IPS-18c (cell line): Measurements from ENCODE around the gene IL3.

Source experiments
- H3K4me3 ChIP-seq: 2 replicates; pipeline ENCODE4 v1.7.0; 2013; ENCODE audit warnings: low read depth, mild to moderate bottlenecking, low read length, moderate library complexity; ENCODE audit not compliant: insufficient read depth
- H3K9me3 ChIP-seq: one replicate; pipeline ENCODE4 v1.6.1; 2013; ENCODE audit warnings: mild to moderate bottlenecking, low read length, moderate library complexity; ENCODE audit not compliant: control insufficient read depth, insufficient read depth

The IL3 gene

DNA sequence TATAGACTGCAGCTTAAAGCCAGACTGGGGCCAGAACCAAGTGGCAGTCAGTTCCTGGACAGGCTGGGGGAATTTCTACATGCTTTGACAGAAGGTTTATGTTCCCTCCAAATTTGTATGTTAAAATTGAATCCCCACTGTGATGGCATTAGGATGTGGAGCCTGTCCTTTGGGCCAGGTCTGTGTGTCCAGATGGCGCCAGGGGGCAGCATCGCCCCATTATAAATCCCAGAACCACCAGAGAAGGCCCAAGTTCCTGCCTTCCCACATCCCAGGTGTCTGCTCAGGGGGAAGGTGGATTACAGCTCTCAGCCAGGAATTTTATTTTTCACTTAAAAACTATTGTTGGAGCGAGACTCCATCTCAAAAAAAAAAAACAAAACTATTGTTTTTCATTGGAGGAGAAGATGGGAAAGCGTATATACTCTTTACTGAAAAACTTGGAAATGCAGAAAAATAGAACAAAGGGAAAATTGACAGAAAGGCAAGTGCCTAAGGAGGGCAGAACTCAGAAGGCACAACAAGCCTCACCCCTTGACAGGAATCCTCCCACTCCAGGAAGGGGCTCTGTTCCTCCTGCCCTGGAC is 5.0 kb downstream of the IL3 start:
- no peaks in the 10 kb centered on the region for H3K9me3 ChIP-seq
- H3K4me3 ChIP-seq: no peak overlapping the region

- no peaks in the 10 kb centered on the region for H3K9me3 ChIP-seq
- no peak overlapping the region for H3K4me3 ChIP-seq
These were observed 5.7 kb downstream of the IL3 start for GRCh38 chr5:132065951-132066701.

- no peak overlapping the region for H3K4me3 ChIP-seq
- no peaks in the 10 kb centered on the region for H3K9me3 ChIP-seq
These were observed 6.4 kb downstream of the IL3 start for GRCh38 chr5:132066871-132067270.

DNA sequence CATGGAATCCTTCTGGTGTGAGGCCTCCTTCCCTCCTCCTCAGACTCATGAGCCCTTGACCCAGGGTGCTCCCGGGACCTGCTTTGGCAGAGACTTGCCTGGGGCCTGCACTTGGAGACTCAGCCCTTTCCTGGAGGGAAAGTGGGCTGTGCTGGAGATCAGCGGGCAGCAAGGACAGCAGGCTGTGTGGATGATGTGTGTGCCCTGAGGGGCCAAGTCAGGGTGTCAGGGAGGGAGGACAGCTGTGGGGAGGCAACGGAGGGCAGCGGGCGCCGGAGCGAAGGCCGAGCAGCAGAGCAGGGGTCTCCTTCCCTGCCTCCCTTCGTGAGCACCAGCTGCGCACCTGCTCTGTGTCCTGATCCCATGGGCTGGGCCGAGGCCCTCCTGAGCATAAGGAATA is 7.0 kb downstream of the IL3 start:
- Histone ChIP-seq H3K4me3 (no peak overlapping the region), H3K9me3 (no peaks in the 10 kb centered on the region)

DNA sequence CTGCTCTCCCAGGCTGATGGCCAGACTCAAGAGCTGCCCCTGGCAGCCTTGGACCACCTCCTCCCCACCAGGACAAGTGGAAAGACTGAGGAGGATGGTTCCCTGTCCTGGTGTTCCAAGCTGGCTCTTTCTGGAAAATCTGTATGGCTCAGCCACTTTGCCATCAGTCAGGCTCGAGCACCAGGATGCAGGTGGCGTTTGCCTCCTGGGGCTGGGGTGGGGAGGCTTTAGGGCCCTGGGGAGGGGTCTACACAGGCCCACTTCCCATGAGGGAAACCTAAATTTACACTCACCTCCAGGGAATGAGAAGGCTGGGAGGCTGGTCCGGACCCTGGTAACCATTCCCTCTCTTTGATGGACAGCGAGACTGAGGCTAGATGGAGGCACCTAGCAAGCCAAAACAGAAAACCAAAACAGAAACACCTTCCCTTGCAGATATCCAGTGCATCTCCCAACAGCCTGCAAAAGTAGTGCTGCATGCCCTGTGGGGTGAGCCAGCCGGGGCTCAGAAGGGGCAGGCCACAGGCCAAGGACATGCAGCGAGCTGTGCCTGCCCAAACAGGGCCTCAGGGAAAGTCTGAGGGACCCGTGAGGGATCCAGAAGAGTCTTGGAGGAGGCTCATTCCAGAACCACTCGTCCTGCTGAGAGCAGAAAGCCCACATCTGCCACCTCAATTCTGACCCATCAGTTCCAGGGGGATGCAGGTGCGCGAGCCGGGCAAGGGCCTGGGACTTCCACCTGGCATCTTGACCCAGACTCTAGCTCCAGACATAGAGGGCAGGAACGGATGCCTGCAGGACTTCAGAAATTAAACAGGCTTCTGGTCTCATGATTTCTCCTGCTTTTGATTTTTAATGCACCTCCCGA is 7.7 kb downstream of the IL3 start:
- no peaks in the 10 kb centered on the region for H3K9me3 ChIP-seq
- no peak overlapping the region for H3K4me3 ChIP-seq

DNA sequence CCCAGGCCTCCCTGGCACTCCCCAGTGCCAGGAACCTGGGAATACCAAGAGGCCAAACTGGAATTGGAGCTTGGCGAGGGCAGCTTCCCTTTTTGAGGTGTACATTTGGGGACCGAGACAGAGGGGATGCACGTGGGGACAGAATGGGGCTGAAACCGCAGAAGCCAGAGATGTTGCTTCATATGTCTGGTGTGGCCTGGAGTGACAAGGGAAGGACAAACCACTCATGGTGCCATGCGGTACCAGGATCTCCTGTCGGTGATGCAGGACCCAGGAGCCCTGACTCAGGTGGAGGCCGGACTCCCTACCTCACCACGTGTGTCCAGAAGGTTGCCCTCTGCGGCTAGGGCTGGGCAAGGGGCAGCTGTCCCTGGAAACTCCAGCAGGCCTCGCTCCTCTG is 9.1 kb downstream of the IL3 start:
- H3K4me3 ChIP-seq: no peak overlapping the region

DNA sequence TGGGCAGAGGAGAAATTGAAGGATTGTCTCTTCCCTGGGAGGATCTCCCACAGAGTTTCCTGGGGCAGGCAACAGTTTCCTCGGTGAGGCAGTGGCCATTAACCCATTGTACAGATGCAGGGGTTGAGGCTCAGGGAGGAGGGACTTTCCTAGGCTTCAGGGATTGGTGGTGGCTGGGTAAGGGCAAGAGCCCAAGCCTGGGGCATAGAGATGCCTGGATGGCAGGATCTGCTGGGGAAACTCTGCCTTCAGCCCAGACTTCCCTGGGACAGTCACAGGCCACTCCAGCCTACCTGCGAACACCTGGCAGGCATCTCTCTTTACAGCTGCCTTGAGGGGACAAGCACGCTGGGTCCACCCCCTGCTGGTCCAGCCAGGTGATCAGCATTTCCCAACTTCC is 9.5 kb downstream of the IL3 start:
- H3K9me3 ChIP-seq: no peaks in the 10 kb centered on the region
- no peak overlapping the region for H3K4me3 ChIP-seq

More for the DNA sequence above, 9.1 kb downstream of the IL3 start:
- no peaks in the 10 kb centered on the region for H3K9me3 ChIP-seq

- no peak overlapping the region for H3K4me3 ChIP-seq
- H3K9me3 ChIP-seq: no peaks in the 10 kb centered on the region
These were observed 10.2 kb downstream of the IL3 start for GRCh38 chr5:132070460-132071337.

GRCh38 chr5:132071338-132071707 is 10.9 kb downstream of the IL3 start:
- H3K9me3 ChIP-seq: no peaks in the 10 kb centered on the region
- no peak overlapping the region for H3K4me3 ChIP-seq

DNA sequence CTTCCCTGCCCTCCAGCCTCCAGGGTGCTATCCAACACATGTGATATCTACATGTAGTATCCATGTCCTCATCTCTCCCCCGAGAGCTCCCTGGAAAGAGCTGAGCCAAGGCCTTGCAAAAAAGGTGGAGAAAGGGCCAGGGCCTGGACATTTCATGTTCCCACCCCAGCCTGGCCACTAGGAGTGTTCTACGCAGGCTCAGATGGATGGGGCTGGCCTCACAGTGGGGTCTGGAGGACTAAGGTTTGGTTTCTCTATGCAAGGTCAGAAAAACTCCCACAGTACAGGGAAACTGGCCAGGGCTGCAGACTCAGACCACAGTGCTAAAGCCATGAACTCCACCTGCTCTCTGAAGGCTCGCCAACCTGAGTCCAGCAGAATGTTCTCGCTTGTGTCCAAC is 11.6 kb downstream of the IL3 start:
- Histone ChIP-seq H3K9me3 (no peaks in the 10 kb centered on the region), H3K4me3 (no peak overlapping the region)

DNA sequence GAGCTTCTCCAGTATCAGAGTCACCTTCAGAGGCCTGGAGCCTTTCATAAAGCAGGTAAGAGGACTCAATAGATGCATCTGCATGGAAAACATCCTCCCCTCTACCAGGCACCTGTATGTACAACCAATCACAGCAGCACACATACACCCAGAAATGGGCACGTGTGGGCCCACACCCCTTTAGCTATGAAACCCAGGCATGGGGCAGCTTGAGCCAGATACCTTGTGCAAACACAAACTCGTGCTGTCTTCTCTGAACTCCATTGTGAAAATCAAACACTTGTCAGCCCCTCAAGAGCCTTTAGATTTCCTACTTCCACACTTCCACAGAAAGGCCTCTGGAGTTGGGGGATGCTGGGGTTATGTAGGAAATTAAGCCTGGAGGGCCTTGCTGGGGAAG is 12.1 kb downstream of the IL3 start:
- Histone ChIP-seq H3K9me3 (no peaks in the 10 kb centered on the region), H3K4me3 (no peak overlapping the region)

- H3K4me3 ChIP-seq: no peak within 1 kb of the TSS
These were observed 13.0 kb downstream of the IL3 start, which contains the start of gene CSF2 for GRCh38 chr5:132073231-132074013. Gene CSF2 (plus strand): TSS chr5:132073789. CDS start chr5:132073824, 35 bp downstream.

DNA sequence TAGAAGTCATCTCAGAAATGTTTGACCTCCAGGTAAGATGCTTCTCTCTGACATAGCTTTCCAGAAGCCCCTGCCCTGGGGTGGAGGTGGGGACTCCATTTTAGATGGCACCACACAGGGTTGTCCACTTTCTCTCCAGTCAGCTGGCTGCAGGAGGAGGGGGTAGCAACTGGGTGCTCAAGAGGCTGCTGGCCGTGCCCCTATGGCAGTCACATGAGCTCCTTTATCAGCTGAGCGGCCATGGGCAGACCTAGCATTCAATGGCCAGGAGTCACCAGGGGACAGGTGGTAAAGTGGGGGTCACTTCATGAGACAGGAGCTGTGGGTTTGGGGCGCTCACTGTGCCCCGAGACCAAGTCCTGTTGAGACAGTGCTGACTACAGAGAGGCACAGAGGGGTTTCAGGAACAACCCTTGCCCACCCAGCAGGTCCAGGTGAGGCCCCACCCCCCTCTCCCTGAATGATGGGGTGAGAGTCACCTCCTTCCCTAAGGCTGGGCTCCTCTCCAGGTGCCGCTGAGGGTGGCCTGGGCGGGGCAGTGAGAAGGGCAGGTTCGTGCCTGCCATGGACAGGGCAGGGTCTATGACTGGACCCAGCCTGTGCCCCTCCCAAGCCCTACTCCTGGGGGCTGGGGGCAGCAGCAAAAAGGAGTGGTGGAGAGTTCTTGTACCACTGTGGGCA is 13.8 kb downstream of the IL3 start:
- H3K4me3 ChIP-seq: no peak overlapping the region
- no peaks in the 10 kb centered on the region for H3K9me3 ChIP-seq

More at GRCh38 chr5:132073231-132074013, 13.0 kb downstream of the IL3 start, which contains the start of gene CSF2:
- no peaks in the 10 kb centered on the region for H3K9me3 ChIP-seq

DNA sequence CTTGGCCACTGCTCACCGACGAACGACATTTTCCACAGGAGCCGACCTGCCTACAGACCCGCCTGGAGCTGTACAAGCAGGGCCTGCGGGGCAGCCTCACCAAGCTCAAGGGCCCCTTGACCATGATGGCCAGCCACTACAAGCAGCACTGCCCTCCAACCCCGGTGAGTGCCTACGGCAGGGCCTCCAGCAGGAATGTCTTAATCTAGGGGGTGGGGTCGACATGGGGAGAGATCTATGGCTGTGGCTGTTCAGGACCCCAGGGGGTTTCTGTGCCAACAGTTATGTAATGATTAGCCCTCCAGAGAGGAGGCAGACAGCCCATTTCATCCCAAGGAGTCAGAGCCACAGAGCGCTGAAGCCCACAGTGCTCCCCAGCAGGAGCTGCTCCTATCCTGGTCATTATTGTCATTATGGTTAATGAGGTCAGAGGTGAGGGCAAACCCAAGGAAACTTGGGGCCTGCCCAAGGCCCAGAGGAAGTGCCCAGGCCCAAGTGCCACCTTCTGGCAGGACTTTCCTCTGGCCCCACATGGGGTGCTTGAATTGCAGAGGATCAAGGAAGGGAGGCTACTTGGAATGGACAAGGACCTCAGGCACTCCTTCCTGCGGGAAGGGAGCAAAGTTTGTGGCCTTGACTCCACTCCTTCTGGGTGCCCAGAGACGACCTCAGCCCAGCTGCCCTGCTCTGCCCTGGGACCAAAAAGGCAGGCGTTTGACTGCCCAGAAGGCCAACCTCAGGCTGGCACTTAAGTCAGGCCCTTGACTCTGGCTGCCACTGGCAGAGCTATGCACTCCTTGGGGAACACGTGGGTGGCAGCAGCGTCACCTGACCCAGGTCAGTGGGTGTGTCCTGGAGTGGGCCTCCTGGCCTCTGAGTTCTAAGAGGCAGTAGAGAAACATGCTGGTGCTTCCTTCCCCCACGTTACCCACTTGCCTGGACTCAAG is 14.6 kb downstream of the IL3 start:
- Histone ChIP-seq H3K9me3 (no peaks in the 10 kb centered on the region), H3K4me3 (no peak overlapping the region)

GRCh38 chr5:132075719-132076077 is 15.2 kb downstream of the IL3 start:
- Histone ChIP-seq H3K9me3 (no peaks in the 10 kb centered on the region), H3K4me3 (no peak overlapping the region)
